H7 (cell line): Measurements from ENCODE around the gene MAN2A1. TPM values are rescaled to one million over a fixed set of nuclear protein-coding genes. Genes with fewer than 3 reads are reported as not detected.
"Not testable (repeated sequence)": the region's sequence is repeated elsewhere in the genome, so short reads cannot be mapped to it uniquely, and the experiment has no call there.

ENCODE experiments used
- DNase-seq: peaks from one replicate; pipeline ENCODE4 v3.0.0; 2012
- H3K27me3 ChIP-seq: 2 replicates; pipeline ENCODE4 v1.6.0; 2011; ENCODE audit warnings: mild to moderate bottlenecking, low read length; ENCODE audit not compliant: control insufficient read depth, insufficient read depth
- H3K36me3 ChIP-seq: replicated peaks from 2 replicates; pipeline ENCODE4 v1.5.1; 2011; ENCODE audit warnings: low read length; ENCODE audit not compliant: control insufficient read depth, insufficient read depth
- H3K4me3 ChIP-seq: 2 replicates; pipeline ENCODE4 v1.5.1; 2011; ENCODE audit warnings: low read depth, mild to moderate bottlenecking, control low read depth, low read length, moderate library complexity; ENCODE audit not compliant: insufficient read depth
- total RNA-seq: library from RNA; depleted of rRNA; stranded (reverse); fragments of >200 nt; shearing (Covaris generic); gene quantifications from 2 replicates; pipeline ENCODE4 v1.2.3, GENCODE V29; 2014

MAN2A1 gene
- total RNA-seq, 1 experiment from 2014 or later, result 53.5 TPM

DNA sequence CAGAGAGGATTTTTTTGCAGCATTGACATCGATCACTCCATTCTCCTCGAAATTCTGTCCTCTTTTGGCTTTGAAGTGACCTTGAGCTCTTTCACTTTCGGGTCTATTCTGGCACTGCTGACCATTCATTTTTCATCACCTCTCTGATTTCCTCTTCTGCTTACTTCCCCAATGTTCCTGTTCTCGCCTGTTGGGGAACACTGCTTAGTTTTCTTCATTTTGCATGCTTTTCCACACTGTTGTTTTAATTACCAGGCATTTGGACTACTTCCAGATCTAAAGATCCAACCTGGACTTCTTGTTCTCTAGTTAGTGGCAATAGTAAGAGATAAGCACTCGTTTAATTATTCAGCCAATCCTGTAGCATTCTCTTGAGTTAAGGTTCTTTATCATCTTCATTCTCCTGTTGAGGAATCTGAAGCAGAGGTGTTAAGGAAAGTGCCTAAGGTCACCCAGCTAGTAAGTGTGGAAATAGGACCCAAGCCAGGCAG is 53.4 kb downstream of the MAN2A1 start:
- H3K4me3 ChIP-seq, result no peak overlapping the region

DNA sequence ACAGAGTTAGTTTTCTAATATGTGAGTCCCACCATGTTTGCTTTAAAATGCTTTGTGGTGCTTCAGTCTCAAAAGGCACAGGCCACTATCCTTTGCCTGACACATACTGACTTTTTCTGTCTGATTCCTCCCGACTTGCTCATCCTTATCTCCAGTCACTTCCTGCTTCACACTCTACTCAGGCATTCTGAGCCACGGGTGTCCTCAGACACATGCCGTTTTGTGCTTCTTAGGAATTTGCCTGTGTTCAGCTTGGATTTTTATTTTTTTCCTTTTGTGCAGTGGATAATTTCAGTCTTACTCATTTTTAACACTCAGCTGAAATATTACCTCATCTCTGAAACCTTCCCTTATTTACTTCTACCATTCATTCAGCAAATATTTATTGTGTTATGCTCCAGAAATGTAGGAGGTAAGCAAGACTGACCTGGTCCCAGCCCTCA is 54.1 kb downstream of the MAN2A1 start:
- Histone ChIP-seq H3K36me3 (no peaks in the 10 kb centered on the region; the same call in none of the 2 replicates), H3K27me3 (no peaks in the 10 kb centered on the region), H3K4me3 (no peak overlapping the region)
- DNase-seq, result no peak

More for the DNA sequence above, 53.4 kb downstream of the MAN2A1 start:
- no peaks in the 10 kb centered on the region for H3K27me3 ChIP-seq
- H3K36me3 ChIP-seq, result no peaks in the 10 kb centered on the region; the same call in none of the 2 replicates
- DNase-seq, result no peak

DNA sequence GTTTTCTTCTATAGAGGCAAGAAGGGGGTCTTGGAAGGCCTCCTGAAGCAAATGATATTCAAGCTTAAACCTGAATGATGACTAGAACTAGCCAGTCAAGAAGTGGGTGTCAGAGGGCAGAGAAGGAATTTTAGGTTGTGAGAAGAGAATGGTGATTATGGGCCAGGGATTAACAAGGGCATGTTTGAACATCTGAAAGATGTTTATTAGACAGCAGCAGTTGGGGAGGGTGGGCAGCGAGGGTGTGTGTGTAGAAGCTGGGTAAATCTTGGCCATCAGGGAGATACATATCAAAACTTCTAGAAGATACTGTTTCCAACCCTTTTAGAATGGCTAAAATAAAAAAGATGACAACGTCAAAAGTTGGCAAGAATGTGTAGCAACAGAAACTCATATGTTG is 54.5 kb downstream of the MAN2A1 start:
- Histone ChIP-seq H3K36me3 (no peaks in the 10 kb centered on the region; the same call in none of the 2 replicates), H3K4me3 (no peak overlapping the region), H3K27me3 (no peaks in the 10 kb centered on the region)
- no peak for DNase-seq

DNA sequence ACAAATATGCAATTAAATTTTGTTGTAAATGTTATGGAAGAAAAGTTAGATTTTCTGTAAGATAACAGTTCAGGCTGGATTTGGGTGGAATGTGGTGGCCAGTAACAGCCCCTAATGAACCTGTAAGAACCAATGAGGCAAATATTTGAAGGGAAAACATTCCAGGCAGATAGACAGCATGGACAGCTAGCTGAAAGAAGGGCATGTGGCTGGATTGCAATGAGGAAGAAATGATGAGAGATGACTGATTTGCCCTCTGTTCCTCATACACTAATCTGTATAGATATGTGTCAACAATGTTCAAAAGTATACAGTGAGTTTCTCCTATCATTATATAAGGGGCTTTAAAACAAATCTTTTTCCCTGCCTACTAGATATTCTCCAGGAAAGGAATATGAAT is 58.8 kb downstream of the MAN2A1 start:
- no peak for DNase-seq
- H3K36me3 ChIP-seq, result no peaks in the 10 kb centered on the region; the same call in 1 of the 2 replicates
- no peaks in the 10 kb centered on the region for H3K27me3 ChIP-seq
- H3K4me3 ChIP-seq, result no peak overlapping the region

DNA sequence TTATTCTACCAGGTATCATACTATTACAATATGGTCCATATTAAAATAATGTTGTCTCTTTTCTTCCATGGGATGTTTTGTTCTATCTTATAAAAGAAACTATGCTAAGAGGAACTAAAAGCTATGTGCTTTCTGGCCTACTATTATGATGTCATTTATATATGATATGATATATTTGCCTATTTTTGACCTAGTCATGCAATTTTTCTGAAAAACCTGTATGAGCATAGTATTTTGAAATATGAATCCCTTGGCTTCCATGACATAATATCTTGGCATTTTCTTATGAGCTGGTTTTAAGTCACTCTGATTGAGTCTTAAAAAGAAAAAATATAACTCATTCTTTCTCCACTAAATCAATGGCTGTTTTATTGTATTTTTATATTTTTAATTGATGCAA is 60.7 kb downstream of the MAN2A1 start:
- no peak overlapping the region for H3K4me3 ChIP-seq
- no peak for DNase-seq
- H3K36me3 ChIP-seq, result no peaks in the 10 kb centered on the region; the same call in 1 of the 2 replicates
- H3K27me3 ChIP-seq, result no peaks in the 10 kb centered on the region

DNA sequence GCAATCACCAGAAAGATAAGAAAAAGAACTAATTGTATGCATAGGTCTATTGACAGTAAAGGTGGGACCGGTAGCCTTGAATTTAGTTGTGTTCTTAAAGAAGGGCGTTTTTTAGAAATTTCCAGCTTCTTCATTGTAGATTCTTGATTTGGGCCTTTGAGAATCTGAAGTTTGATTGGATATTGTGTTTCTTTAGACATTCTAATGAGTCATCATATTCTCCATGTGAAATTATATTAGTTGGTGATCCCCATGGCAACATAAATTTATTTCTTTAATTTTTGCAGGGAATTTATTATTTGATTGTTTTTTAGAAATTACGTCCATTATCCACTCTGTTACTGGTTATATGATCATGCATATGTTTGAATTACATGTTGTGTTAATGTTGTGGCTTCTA is 63.6 kb downstream of the MAN2A1 start:
- H3K4me3 ChIP-seq, result no peak overlapping the region
- peaks cover 3% of the 10 kb centered on the region for H3K36me3 ChIP-seq
- no peaks in the 10 kb centered on the region for H3K27me3 ChIP-seq
- no peak for DNase-seq

DNA sequence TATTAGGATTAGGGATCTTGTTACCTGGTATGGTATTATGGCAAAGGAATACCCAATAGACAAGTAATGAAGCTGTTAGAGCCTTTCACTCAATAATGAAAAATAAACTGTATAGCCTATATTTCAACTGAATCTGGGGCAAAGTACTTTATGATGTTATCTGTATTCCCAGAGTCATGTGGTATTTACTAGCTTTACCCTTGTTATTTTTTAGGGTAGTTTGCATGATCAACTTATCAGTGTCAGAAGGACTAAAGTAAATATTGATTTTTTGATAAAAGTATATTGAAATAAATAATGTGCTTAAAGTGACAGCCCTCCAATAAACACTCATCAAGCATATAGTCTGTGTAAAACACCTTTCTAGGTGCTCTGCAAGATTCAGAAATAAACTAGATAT is 64.6 kb downstream of the MAN2A1 start:
- no peaks in the 10 kb centered on the region for H3K27me3 ChIP-seq
- no peak overlapping the region for H3K4me3 ChIP-seq
- H3K36me3 ChIP-seq, result peaks cover 3% of the 10 kb centered on the region
- no peak for DNase-seq

DNA sequence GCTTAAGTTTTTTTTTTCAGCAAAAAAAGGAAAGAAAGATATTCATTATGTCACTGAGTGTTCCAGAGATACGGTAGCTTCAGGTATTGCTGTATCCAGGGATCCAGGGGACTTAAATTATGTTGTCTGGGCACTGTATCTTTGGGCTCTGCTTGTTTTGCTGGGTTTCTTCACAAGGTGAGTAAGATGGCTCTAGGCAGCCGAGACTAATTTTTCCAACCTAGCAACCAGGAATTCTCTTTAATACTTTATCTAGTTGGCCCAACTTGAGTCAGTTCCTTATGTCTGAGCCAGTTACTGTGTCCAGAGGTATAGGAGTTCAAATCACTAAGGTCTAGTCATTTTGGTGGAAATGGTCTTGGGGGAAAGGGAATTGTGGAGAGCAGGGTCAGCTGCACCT is 66.0 kb downstream of the MAN2A1 start:
- H3K27me3 ChIP-seq, result no peaks in the 10 kb centered on the region
- no peak overlapping the region for H3K4me3 ChIP-seq

DNA sequence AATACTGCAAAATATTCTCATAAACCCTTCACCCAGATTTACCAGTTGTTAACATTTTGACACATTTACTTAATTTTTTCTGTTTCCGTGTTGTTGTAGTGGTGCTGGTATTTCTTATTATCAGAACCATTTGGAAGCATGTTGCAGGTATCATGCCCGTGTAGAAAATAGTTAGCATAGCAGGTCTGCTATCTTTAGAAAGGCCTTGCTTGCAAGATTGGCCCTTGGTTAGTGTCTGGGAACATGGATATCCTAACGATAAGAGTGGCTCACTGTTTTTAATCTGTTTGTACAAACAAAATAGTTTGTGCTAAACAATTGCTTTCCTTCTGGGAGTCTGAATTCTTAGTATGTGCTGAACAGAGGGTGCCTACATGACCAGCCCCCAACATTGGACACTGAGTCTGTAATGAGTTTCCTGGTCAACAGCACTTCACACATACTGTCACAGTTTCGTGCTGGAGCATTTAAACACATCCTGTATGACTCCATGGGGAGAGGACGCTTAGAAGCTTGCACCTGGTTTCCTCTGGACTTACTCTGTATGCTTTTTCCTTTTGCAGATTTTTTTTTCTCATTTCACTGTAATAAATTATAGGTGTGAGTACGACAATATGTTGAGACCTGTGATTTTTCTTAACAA is 66.9 kb downstream of the MAN2A1 start:
- H3K27me3 ChIP-seq, result no peaks in the 10 kb centered on the region
- no peak overlapping the region for H3K4me3 ChIP-seq
- H3K36me3 ChIP-seq, result peaks cover 3% of the 10 kb centered on the region
- DNase-seq, result no peak

More for the DNA sequence above, 66.0 kb downstream of the MAN2A1 start:
- H3K36me3 ChIP-seq, result peaks cover 3% of the 10 kb centered on the region
- DNase-seq, result no peak

DNA sequence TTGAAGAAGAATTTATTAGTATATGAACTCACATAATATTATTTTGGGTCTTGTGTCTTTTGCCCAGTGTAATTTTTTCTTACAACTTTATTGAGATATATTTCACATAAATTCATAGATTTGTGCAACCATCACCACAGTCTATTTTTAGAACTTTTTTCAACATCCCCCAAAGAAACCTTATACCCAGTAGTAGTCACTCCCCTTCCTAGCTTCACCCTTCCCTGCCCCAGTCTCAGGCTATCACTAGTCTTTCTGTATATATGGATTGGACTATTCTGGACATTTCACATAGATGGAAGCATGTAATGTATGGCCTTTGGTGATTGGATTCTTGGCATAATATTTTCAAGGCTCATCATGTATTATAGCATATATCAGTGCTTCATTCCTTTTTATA is 67.8 kb downstream of the MAN2A1 start:
- H3K27me3 ChIP-seq, result no peaks in the 10 kb centered on the region
- peaks cover 4% of the 10 kb centered on the region for H3K36me3 ChIP-seq
- no peak overlapping the region for H3K4me3 ChIP-seq
- DNase-seq, result no peak

DNA sequence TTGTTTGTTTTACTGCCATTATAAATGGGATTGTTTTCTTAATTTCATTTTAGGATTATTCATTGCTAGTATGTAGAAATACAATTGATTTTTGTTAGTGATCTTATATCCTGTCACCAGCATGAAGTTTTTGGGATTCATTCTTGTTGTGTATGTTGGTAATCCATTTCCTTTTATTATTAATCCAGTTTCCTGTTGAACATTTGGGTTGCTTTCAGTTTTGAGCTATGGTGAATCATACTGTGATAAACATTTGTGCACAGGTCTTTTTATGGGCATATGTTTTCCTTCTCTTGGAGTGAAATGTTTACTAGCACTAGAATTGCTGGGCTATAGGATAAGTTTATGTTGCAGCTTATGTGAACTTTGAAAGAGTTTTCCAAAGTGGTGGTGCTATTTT is 69.6 kb downstream of the MAN2A1 start:
- peaks cover 4% of the 10 kb centered on the region for H3K36me3 ChIP-seq
- H3K4me3 ChIP-seq, result no peak overlapping the region
- no peaks in the 10 kb centered on the region for H3K27me3 ChIP-seq
- no peak for DNase-seq

DNA sequence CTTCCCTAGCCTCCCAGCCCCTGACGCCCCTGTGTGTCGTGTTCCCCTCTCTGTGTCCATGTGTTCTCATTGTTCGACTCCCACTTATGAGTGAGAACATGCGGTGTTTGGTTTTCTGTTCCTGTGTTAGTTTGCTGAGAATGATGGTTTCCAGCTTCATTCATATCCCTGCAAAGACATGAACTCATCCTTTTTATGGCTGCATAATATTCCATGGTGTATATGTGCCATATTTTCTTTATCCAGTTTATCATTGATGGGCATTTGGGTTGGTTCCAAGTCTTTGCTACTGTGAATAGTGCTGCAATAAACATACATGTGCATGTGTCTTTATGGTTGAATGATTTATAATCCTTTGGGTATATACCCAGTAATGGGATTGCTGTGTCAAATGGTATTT is 70.4 kb downstream of the MAN2A1 start:
- DNase-seq, H3K36me3 ChIP-seq, H3K27me3 ChIP-seq, H3K4me3 ChIP-seq: not testable (repeated sequence)

DNA sequence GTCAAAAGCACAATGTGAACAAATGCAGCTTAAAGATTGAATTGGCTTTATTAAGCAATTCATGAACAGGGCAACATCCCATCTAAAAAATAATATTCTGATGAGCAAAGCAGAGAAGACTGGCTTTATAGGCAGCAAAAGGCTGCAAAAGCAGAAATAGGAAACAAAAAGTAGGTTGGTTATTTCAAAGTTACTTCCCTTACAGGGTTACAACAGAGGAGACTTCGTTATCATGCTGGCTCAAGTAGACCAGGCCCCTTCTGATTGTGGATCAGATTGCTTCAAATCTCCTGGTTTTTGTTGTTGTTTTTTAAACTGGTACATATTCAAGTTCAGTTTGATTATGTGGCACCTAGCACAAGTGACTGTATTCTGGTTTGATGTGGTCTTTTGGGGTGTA is 73.1 kb downstream of the MAN2A1 start:
- peaks cover 2% of the 10 kb centered on the region; the same call in 1 of the 2 replicates for H3K36me3 ChIP-seq
- no peak for DNase-seq

DNA sequence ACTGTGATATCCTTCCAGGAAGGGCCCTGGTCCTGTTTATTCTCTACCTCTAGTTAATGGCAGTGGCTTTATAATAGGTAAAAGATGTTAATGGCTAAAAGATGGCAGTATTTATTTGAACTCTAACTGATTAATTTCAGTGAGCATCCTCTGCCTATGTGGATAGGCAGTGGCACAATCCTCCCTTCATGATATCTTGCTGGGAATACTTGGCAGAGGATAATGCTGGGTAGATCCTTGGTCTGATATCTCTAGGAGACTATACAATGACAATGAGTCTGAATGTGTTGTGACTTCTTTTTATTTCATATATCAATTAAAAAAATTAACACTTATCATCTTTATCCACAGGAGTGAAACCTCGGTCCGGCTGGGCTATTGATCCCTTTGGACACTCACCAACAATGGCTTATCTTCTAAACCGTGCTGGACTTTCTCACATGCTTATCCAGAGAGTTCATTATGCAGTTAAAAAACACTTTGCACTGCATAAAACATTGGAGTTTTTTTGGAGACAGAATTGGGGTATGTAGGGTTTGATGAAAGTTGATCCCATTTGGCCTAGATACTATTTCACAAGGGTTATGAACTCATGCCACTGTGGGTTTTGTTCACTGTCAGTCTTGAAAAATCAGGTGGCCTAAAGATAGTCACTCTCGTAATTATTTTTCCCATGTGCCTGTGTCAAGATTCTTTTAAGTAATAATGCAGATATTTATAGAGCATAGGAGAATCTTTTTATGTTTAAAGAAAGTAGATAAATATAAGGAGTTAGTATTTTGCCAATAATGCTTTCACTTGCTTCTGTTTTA is 77.7 kb downstream of the MAN2A1 start:
- peaks cover 2% of the 10 kb centered on the region for H3K36me3 ChIP-seq
- H3K27me3 ChIP-seq, result no peaks in the 10 kb centered on the region
- no peak overlapping the region for H3K4me3 ChIP-seq
- DNase-seq, result no peak

More for the DNA sequence above, 73.1 kb downstream of the MAN2A1 start:
- Histone ChIP-seq H3K27me3 (no peaks in the 10 kb centered on the region), H3K4me3 (no peak overlapping the region)

DNA sequence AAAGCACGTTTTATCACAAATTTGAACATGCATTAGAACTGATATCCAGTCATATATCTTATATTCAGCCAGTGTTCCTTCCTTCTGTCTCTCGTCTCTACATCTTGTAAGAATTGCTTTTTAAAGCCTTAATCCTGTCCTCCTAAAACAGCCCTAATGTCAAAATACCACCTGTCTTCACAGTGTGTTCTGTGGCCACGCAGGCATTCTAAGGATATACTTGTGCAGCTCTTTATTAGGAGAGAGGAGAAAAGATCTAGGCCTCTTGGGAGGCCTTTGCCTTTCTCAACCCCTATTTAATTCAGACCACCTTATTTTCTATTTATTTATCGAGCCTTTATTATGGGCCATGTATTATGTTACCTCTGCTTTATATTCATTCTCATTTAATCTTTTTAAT is 78.3 kb downstream of the MAN2A1 start:
- H3K27me3 ChIP-seq, result no peaks in the 10 kb centered on the region
- H3K36me3 ChIP-seq, result peaks cover 1% of the 10 kb centered on the region
- DNase-seq, result no peak
- H3K4me3 ChIP-seq, result no peak overlapping the region
